HG03571 (cell line): ENCODE data around the gene PAFAH1B1.
"Not testable (repeated sequence)": the region's sequence is repeated elsewhere in the genome, so short reads cannot be mapped to it uniquely, and the experiment has no call there.

Source experiments
- ATAC-seq: cut with Tn5 transposase; IDR thresholded peaks from one replicate; pipeline ENCODE4 v1.9.1; 2021; ENCODE audit not compliant: unreplicated experiment

Gene PAFAH1B1

GRCh38 chr17:2688351-2689342 is 95.2 kb downstream of the PAFAH1B1 start:
- ATAC-seq, result no peak

GRCh38 chr17:2689411-2690164 is 96.1 kb downstream of the PAFAH1B1 start:
- no peak for ATAC-seq

- ATAC-seq, result no peak
These were observed 97.0 kb downstream of the PAFAH1B1 start for GRCh38 chr17:2690165-2691068.

- ATAC-seq, result no peak
These were observed 97.8 kb downstream of the PAFAH1B1 start for GRCh38 chr17:2691069-2691871.

- no peak for ATAC-seq
These were observed 98.7 kb downstream of the PAFAH1B1 start for GRCh38 chr17:2691965-2692780.

- no peak for ATAC-seq
These were observed 99.3 kb downstream of the PAFAH1B1 start for GRCh38 chr17:2692781-2693135.

- no peak for ATAC-seq
These were observed 100.3 kb downstream of the PAFAH1B1 start for GRCh38 chr17:2693561-2694380.

- no peak for ATAC-seq
These were observed 101.2 kb downstream of the PAFAH1B1 start for GRCh38 chr17:2694381-2695242.

GRCh38 chr17:2695243-2695960 is 101.9 kb downstream of the PAFAH1B1 start:
- no peak for ATAC-seq

- ATAC-seq, result no peak
These were observed 102.7 kb downstream of the PAFAH1B1 start for GRCh38 chr17:2695961-2696760.

- no peak for ATAC-seq
These were observed 104.2 kb downstream of the PAFAH1B1 start for GRCh38 chr17:2697611-2698162.

GRCh38 chr17:2699216-2699805 is 105.9 kb downstream of the PAFAH1B1 start:
- not testable (repeated sequence) for ATAC-seq

GRCh38 chr17:2700030-2700490 is 106.6 kb downstream of the PAFAH1B1 start:
- ATAC-seq, result no peak

- no peak for ATAC-seq
These were observed 107.2 kb downstream of the PAFAH1B1 start for GRCh38 chr17:2700491-2701141.
